Activated T-helper 17 cell treated with anti-CD3 and anti-CD28 coated beads, Interleukin-2, amount 50 U/mL, for 72 hours (primary cell): ENCODE data around the gene KPTN. TPM values are rescaled to one million over a fixed set of nuclear protein-coding genes. Genes with fewer than 3 reads are reported as not detected.

ENCODE experiments used
- ATAC-seq: fragments of 150-1000 bp; cut with Tn5 transposase; replicated peaks from 2 replicates; pipeline ENCODE4 v1.10.0; 2021; ENCODE audit warnings: mild to moderate bottlenecking, moderate library complexity
- H3K27ac Mint-ChIP-seq: one replicate; pipeline ENCODE4 v1.8.0; 2022; ENCODE audit warnings: mixed read lengths
- H3K27me3 Mint-ChIP-seq: one replicate; pipeline ENCODE4 v1.8.0; 2022; ENCODE audit warnings: mixed read lengths
- H3K36me3 Mint-ChIP-seq: one replicate; pipeline ENCODE4 v1.8.0; 2022; ENCODE audit warnings: low read depth, mild to moderate bottlenecking, mixed read lengths
- H3K4me1 Mint-ChIP-seq: one replicate; pipeline ENCODE4 v1.8.0; 2022; ENCODE audit warnings: mixed read lengths
- H3K4me3 Mint-ChIP-seq: one replicate; pipeline ENCODE4 v1.8.0; 2022; ENCODE audit warnings: mild to moderate bottlenecking, mixed read lengths
- H3K9me3 Mint-ChIP-seq: one replicate; pipeline ENCODE4 v1.8.0; 2022; ENCODE audit warnings: mixed read lengths
- total RNA-seq, 2 donors: library from RNA; stranded (reverse); gene quantifications; one replicate each; pipeline ENCODE4 v1.2.3, GENCODE V29; 2022

KPTN gene
- total RNA-seq, 2 donors from 2014 or later = 12.9 to 17.7 TPM

GRCh38 chr19:47432499-47432898 lies 51.5 kb downstream of the KPTN start:
- peaks cover 28% of the 10 kb centered on the region for H3K27me3 Mint-ChIP-seq
- no peaks in the 10 kb centered on the region for H3K9me3 Mint-ChIP-seq
- H3K27ac Mint-ChIP-seq = no peak overlapping the region
- H3K4me3 Mint-ChIP-seq = no peak overlapping the region
- no peak for ATAC-seq
- H3K36me3 Mint-ChIP-seq = no peaks in the 10 kb centered on the region
- H3K4me1 Mint-ChIP-seq = peaks cover 9% of the 10 kb centered on the region

- no peak for ATAC-seq
- no peaks in the 10 kb centered on the region for H3K9me3 Mint-ChIP-seq
- H3K27me3 Mint-ChIP-seq = peaks cover 25% of the 10 kb centered on the region
- H3K36me3 Mint-ChIP-seq = no peaks in the 10 kb centered on the region
- H3K27ac Mint-ChIP-seq = no peak overlapping the region
- H3K4me3 Mint-ChIP-seq = peak overlapping the region; percentile 23
- H3K4me1 Mint-ChIP-seq = peaks cover 6% of the 10 kb centered on the region
These were observed 51.9 kb downstream of the KPTN start for GRCh38 chr19:47432091-47432490.

DNA sequence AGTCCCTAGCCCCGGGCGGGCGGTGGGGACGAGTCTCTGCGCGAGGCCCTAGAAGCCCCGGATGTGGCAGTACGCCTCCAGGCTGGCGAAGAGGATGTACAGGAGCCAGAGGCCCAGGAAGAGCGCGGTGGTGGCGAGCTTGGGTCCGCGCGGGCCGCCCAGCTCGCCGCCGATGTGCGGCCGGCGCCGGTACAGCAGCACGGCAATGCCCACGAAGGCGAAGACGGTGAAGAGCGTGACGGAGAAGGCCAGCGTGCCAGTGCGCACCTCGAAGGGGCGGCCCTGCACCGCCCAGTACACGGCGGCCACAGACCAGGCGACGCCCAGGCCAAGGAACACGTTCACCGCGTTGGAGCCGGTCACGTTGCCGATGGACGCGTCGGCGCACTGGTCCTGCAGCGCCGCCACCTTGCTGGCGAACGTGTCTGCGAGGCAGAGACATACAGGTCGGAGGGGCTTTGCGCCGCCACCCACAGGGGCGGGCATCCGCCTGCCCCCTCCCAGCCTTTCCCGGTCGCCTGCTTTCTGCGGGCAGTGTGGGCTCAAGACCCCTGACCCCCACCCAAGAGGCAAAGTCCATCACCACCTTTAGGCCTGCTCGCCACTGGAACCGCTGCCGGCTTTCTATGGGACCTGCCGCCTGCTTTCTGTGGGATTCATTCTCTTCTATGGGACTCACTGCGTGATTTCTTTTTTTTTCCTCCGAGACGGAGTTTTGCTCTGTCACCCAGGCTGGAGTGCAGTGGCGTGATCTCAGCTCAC lies 53.8 kb downstream of the KPTN start:
- no peaks in the 10 kb centered on the region for H3K9me3 Mint-ChIP-seq
- H3K4me1 Mint-ChIP-seq = no peaks in the 10 kb centered on the region
- peak overlapping the region; percentile 69 for H3K4me3 Mint-ChIP-seq
- peak; percentile 64 for ATAC-seq
- no peak overlapping the region for H3K27ac Mint-ChIP-seq
- H3K27me3 Mint-ChIP-seq = peaks cover 15% of the 10 kb centered on the region
- no peaks in the 10 kb centered on the region for H3K36me3 Mint-ChIP-seq

DNA sequence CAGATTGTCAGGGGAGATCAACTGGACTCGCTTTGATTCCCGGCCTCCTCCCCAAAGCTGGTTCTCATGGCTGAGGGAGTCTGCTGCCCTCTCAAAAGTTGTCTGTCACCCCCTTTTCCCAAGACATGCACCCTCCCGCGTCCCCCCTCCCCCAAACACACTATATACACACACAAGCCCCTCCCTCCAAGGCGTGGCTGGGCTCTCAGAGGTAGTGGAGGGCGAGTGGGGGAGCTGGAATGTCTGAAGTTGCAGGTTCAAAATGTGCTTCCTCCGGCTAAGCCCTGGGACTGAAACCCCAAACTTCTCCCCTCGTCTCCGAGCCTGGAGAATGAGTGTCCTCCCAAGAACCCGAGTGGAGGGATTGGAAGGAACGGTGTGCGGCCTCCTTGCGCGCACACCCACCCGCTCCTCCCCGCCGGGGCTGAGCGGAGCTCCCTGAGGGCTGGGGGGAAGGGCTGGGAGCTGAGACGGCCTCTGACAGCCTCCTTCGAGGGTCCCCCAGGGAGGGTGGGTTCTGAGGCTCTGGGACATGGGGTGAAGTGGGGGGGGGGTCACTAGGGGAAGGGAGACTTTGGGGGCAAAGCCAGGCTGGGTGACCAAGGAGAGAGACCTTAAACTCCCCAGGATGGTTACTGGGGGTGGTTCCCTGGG lies 54.8 kb downstream of the KPTN start:
- peak overlapping the region; percentile 69 for H3K4me3 Mint-ChIP-seq
- H3K27ac Mint-ChIP-seq = no peak overlapping the region
- ATAC-seq = no peak
- no peaks in the 10 kb centered on the region for H3K36me3 Mint-ChIP-seq
- H3K27me3 Mint-ChIP-seq = peaks cover 18% of the 10 kb centered on the region
- H3K4me1 Mint-ChIP-seq = no peaks in the 10 kb centered on the region
- H3K9me3 Mint-ChIP-seq = no peaks in the 10 kb centered on the region

DNA sequence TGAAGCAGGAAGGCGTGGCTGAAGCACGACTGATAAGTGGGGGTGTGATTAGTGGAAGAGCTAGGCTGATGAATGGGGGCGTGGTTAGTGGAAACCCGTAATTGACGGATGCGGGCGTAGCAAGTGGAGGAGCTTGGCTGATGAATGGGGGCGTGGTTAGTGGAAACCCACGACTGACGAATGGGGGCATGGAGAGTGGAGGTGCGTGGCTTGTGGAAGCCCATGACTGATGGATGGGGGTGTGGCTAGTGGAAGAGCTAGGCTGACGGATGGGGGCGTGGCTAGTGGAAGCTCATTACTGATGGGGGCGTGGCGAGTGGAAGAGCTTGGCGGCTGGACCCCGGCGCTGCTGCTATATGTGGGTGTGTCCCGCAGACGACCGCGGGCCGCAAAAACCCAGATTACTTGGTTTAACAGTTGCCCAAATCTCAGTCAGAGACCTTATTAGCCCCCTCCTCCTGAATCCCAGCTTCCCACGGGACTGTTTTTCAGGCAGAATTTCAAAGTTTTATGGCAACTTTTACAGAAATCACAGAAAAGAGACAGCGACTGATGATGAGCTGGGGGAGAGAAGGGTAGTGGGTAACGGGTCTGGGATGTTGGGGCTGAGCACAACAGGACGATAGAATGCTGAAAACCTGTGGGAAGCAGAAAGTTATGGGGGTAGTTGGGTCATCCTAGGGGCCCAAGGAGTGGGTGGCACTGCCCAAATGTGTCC lies 55.7 kb downstream of the KPTN start:
- peak; percentile 80 for ATAC-seq
- no peaks in the 10 kb centered on the region for H3K9me3 Mint-ChIP-seq
- H3K27ac Mint-ChIP-seq = no peak overlapping the region
- no peak overlapping the region for H3K4me3 Mint-ChIP-seq
- H3K36me3 Mint-ChIP-seq = no peaks in the 10 kb centered on the region
- H3K27me3 Mint-ChIP-seq = peaks cover 22% of the 10 kb centered on the region
- H3K4me1 Mint-ChIP-seq = no peaks in the 10 kb centered on the region

DNA sequence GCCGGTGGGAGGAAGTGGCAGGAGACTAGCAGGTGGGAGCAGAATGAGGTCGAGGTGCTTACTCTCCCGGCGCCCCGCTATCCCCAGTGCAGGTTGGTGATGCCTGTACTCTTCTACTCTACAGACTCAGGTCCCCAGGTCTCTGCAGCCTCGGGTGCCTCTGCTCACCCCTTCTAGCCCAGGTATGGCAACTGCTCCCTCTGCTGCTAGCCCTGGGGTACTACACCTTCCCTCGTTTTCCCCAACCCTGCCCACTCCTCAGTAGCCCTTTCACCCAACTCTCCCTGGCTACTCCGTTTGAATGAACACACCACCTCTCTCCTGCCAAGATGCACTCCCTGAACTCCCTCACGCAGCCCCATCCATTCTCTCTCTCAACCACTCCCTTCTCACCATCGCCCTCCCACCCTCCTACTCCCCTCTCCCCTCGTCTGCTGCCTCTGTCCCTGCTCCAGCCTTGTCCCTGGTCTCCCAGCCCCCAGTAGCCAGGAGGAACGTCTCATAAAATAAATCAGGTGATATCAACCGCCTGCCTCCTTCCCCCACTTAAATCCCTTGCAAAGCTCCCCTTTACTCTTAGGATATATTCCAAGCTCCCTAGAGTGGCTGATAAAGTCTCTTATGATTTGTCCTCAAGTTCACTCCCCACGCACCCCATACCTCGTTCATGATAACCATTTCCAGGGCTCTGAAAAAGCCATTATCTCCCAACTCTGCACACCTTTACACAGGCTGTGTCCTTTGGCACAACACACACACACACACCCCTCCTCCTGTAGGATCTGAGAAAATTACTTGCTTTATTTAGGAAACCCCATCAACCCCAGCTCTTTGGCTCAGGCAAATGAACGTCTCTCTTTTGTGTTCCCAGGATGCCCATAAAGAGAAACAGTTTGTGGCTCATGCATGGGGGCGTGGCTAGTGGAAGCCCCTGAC lies 56.5 kb downstream of the KPTN start:
- Mint-ChIP-seq H3K27me3 (peaks cover 30% of the 10 kb centered on the region), H3K27ac (no peak overlapping the region), H3K4me1 (peaks cover 8% of the 10 kb centered on the region), H3K4me3 (no peak overlapping the region), H3K9me3 (no peaks in the 10 kb centered on the region), H3K36me3 (no peaks in the 10 kb centered on the region)
- peak; percentile 60 for ATAC-seq

Other genes starting within 250 kb of the KPTN start
- gene CCDC9, start 227.7 kb downstream of the KPTN start, total RNA-seq = 10 to 100 TPM; 38.9 to 44.6 TPM
- gene INAFM1, start 209.3 kb downstream of the KPTN start, total RNA-seq = 10 to 100 TPM; 12.9 to 21.6 TPM
- 1 to 10 TPM in 1 of 2 donors, under 1 TPM in 1; 0.85 to 2.4 TPM for gene C5AR1, start 174.4 kb downstream of the KPTN start, total RNA-seq
- under 1 TPM; 0.13 to 0.19 TPM for gene C5AR2, start 152.0 kb downstream of the KPTN start, total RNA-seq
- 10 to 100 TPM; 16.2 to 19.4 TPM for gene DHX34, start 134.9 kb downstream of the KPTN start, total RNA-seq
- under 1 TPM in 1 of 2 donors, not detected in 1; 0.39 TPM for gene MEIS3, start 64.7 kb downstream of the KPTN start, total RNA-seq
- gene SLC8A2, start 12.3 kb downstream of the KPTN start, total RNA-seq = under 1 TPM; 0.06 to 0.50 TPM
- 10 to 100 TPM; 33.7 to 72.4 TPM for gene NAPA, start 30.8 kb upstream of the KPTN start, total RNA-seq
- gene ZNF541, start 88.9 kb upstream of the KPTN start, total RNA-seq = under 1 TPM; 0.04 to 0.98 TPM
- 10 to 100 TPM; 10.3 to 12.2 TPM for gene BICRA, start 124.9 kb upstream of the KPTN start, total RNA-seq
- 1 to 10 TPM in 1 of 2 donors, under 1 TPM in 1; 0.35 to 8.2 TPM for gene EHD2, start 229.2 kb upstream of the KPTN start, total RNA-seq